HEK293T (cell line): ENCODE measurements around the gene CFAP58.

Experiments used
- CTCF ChIA-PET: fragments of 350-600 bp; formaldehyde crosslinking; extraction: SDS; loops from one replicate; lab custom pipeline; 2021; ENCODE audit warnings: antibody characterized with exemption, inconsistent platforms; lab: Yijun Ruan, JAX
- POLR2A ChIA-PET: fragments of 350-600 bp; formaldehyde crosslinking; extraction: SDS; loops from one replicate; lab custom pipeline; 2020; ENCODE audit warnings: antibody characterized with exemption, inconsistent platforms; lab: Yijun Ruan, JAX
- DNase-seq: peaks from one replicate; pipeline ENCODE4 v3.0.0; 2012; ENCODE audit warnings: mixed read lengths; ENCODE audit errors: extremely low spot score
- ARNT ChIP-seq: fragments of 450-650 bp; IDR thresholded peaks from 2 replicates; pipeline ENCODE4 v1.6.1; 2017; ENCODE audit warnings: mild to moderate bottlenecking
- BHLHE40 ChIP-seq: fragments of 450-650 bp; IDR thresholded peaks from 2 replicates; pipeline ENCODE4 v1.6.1; 2016; ENCODE audit warnings: mild to moderate bottlenecking, moderate library complexity, borderline replicate concordance
- CTBP1 ChIP-seq: fragments of 450-650 bp; IDR thresholded peaks from 2 replicates; pipeline ENCODE4 v1.6.1; 2016; ENCODE audit warnings: borderline replicate concordance
- ELF4 ChIP-seq: fragments of 450-650 bp; IDR thresholded peaks from 2 replicates; pipeline ENCODE4 v1.6.1; 2017; ENCODE audit warnings: antibody characterized with exemption
- FOXA1 ChIP-seq: fragments of 450-650 bp; IDR thresholded peaks from 2 replicates; pipeline ENCODE4 v1.6.1; 2016; ENCODE audit warnings: mild to moderate bottlenecking
- FOXK2 ChIP-seq: fragments of 450-650 bp; IDR thresholded peaks from 2 replicates; pipeline ENCODE4 v1.6.1; 2016; ENCODE audit warnings: mild to moderate bottlenecking
- FOXM1 ChIP-seq: fragments of 450-650 bp; IDR thresholded peaks from 2 replicates; pipeline ENCODE4 v1.6.1; 2017; ENCODE audit warnings: mild to moderate bottlenecking, borderline replicate concordance
- HDGF ChIP-seq: fragments of 450-650 bp; IDR thresholded peaks from 2 replicates; pipeline ENCODE4 v1.6.1; 2017; ENCODE audit warnings: antibody characterized with exemption, borderline replicate concordance
- L3MBTL2 ChIP-seq: fragments of 450-650 bp; conservative IDR thresholded peaks from 2 replicates; pipeline ENCODE4 v1.6.1; 2016; ENCODE audit warnings: mild to moderate bottlenecking
- LEF1 ChIP-seq: fragments of 450-650 bp; IDR thresholded peaks from 2 replicates; pipeline ENCODE4 v1.6.1; 2017; ENCODE audit warnings: mild to moderate bottlenecking, borderline replicate concordance
- NFRKB ChIP-seq: fragments of 450-650 bp; IDR thresholded peaks from 2 replicates; pipeline ENCODE4 v1.6.1; 2016; ENCODE audit warnings: mild to moderate bottlenecking, moderate library complexity
- PKNOX1 ChIP-seq: fragments of 450-650 bp; IDR thresholded peaks from 2 replicates; pipeline ENCODE4 v1.6.1; 2016
- SP1 ChIP-seq: fragments of 450-650 bp; IDR thresholded peaks from 2 replicates; pipeline ENCODE4 v1.6.1; 2017
- SUZ12 ChIP-seq: fragments of 450-650 bp; IDR thresholded peaks from 2 replicates; pipeline ENCODE4 v1.6.1; 2016; ENCODE audit warnings: mild to moderate bottlenecking
- TARDBP ChIP-seq: fragments of 450-650 bp; IDR thresholded peaks from 2 replicates; pipeline ENCODE4 v1.6.1; 2016
- ZNF384 ChIP-seq: fragments of 450-650 bp; IDR thresholded peaks from 2 replicates; pipeline ENCODE4 v1.6.1; 2016

CFAP58 gene

GRCh38 chr10:104472505-104472904, 118.9 kb downstream of the CFAP58 start:
- DNase-seq = no peak
- POLR2A ChIA-PET = interaction anchor here (0.5 kb wide), 1 partner anchor 39 kb away, joined by 3 read pairs; no protein-coding TSS in a partner anchor
- no peak for TF ChIP-seq HDGF
- no peak for TF ChIP-seq ARNT
- no peak for TF ChIP-seq SP1
- TF ChIP-seq NFRKB = no peak
- TF ChIP-seq LEF1 = no peak
- TF ChIP-seq L3MBTL2 = no peak
- no peak for TF ChIP-seq FOXM1
- TF ChIP-seq FOXA1 = no peak
- TF ChIP-seq PKNOX1 = no peak
- TF ChIP-seq SUZ12 = no peak
- no peak for TF ChIP-seq BHLHE40
- TF ChIP-seq TARDBP = no peak
- TF ChIP-seq CTBP1 = no peak
- CTCF ChIA-PET = interaction anchor here (0.5 kb wide), 1 partner anchor 49 kb away, joined by 4 read pairs; no protein-coding TSS in a partner anchor

GRCh38 chr10:104472957-104473745, 119.5 kb downstream of the CFAP58 start:
- TF ChIP-seq FOXM1 (no peak), ELF4 (no peak), FOXK2 (no peak), HDGF (no peak), PKNOX1 (no peak)
- no peak for DNase-seq
- CTCF ChIA-PET = no interaction called here
- POLR2A ChIA-PET = no interaction called here

GRCh38 chr10:104478380-104478779, 124.7 kb downstream of the CFAP58 start:
- ChIA-PET CTCF (no interaction called here), POLR2A (no interaction called here)
- no peak for DNase-seq
- TF ChIP-seq SUZ12 (no peak), LEF1 (no peak), FOXK2 (no peak), FOXM1 (no peak), TARDBP (no peak), CTBP1 (no peak), L3MBTL2 (no peak), PKNOX1 (no peak), NFRKB (no peak), ZNF384 (no peak), HDGF (no peak), BHLHE40 (no peak), ARNT (no peak), SP1 (no peak), ELF4 (no peak), FOXA1 (no peak)

GRCh38 chr10:104479906-104480593, 126.4 kb downstream of the CFAP58 start:
- ChIA-PET POLR2A (no interaction called here), CTCF (no interaction called here)
- TF ChIP-seq L3MBTL2 (no peak), ZNF384 (no peak), NFRKB (no peak), BHLHE40 (no peak), PKNOX1 (peak; percentile 38; the same call in 1 of the 2 replicates)
- DNase-seq = no peak

GRCh38 chr10:104480797-104481196, 127.2 kb downstream of the CFAP58 start:
- no peak for TF ChIP-seq PKNOX1
- TF ChIP-seq BHLHE40 = no peak
- no peak for TF ChIP-seq FOXA1
- TF ChIP-seq LEF1 = no peak
- TF ChIP-seq ELF4 = no peak
- TF ChIP-seq FOXM1 = no peak
- POLR2A ChIA-PET = no interaction called here
- CTCF ChIA-PET = no interaction called here
- DNase-seq = no peak
